IMR-90 (cell line): ENCODE results near the gene DTD1. TPM values are rescaled to one million over a fixed set of nuclear protein-coding genes. Genes with fewer than 3 reads are reported as not detected.

Experiments used
- ATAC-seq: fragments of 200-7000 bp; cut with Tn5 transposase; 2 replicates; pipeline ENCODE4 v1.9.1; 2020; ENCODE audit warnings: low read depth, mild to moderate bottlenecking, moderate library complexity
- BruUV-seq: library from RNA; stranded (reverse); fragments of 400-500 nt; replicated peaks from 2 replicates; lab custom pipeline; 2021; lab: Mats Ljungman, UMichigan
- CTCF ChIA-PET: fragments of 300-600 bp; formaldehyde crosslinking; extraction: SDS; loops from one replicate; lab custom pipeline; 2021; ENCODE audit warnings: antibody characterized with exemption; lab: Yijun Ruan, JAX
- POLR2A ChIA-PET: fragments of 300-600 bp; sonication (Branson Sonifier 250); formaldehyde crosslinking; loops from one replicate; lab custom pipeline; 2022; ENCODE audit warnings: antibody characterized with exemption; ENCODE audit not compliant: unreplicated experiment; lab: Charles Lee
- DNase-seq: peaks from one replicate; pipeline ENCODE4 v3.0.0; 2013
- H2AFZ ChIP-seq: replicated peaks from 2 replicates; pipeline ENCODE3; 2013; ENCODE audit warnings: low read length, mild to moderate bottlenecking; ENCODE audit not compliant: poor library complexity
- H2AK5ac ChIP-seq: 2 replicates; pipeline ENCODE4 v1.6.1; 2013; ENCODE audit warnings: low read depth, low read length, inconsistent platforms
- H2AK9ac ChIP-seq: replicated peaks from 2 replicates; pipeline ENCODE3; 2013; ENCODE audit warnings: mild to moderate bottlenecking, low read depth, low read length, moderate library complexity; ENCODE audit not compliant: poor library complexity
- H2BK120ac ChIP-seq: 2 replicates; pipeline ENCODE4 v1.6.1; 2013; ENCODE audit warnings: low read depth, low read length, inconsistent platforms
- H2BK15ac ChIP-seq: 3 replicates; pipeline ENCODE4 v1.6.1; 2013; ENCODE audit warnings: low read depth, low read length, inconsistent platforms
- H2BK20ac ChIP-seq: 2 replicates; pipeline ENCODE4 v1.6.1; 2013; ENCODE audit warnings: low read depth, mild to moderate bottlenecking, inconsistent platforms, low read length, moderate library complexity
- H2BK5ac ChIP-seq: 2 replicates; pipeline ENCODE4 v1.6.1; 2013; ENCODE audit warnings: mild to moderate bottlenecking, low read depth, low read length, inconsistent platforms; ENCODE audit not compliant: poor library complexity, severe bottlenecking
- H3K14ac ChIP-seq: replicated peaks from 2 replicates; pipeline ENCODE4 v1.6.1; 2013; ENCODE audit warnings: low read depth, low read length, inconsistent platforms
- H3K18ac ChIP-seq: 2 replicates; pipeline ENCODE4 v1.6.1; 2013; ENCODE audit warnings: low read depth, low read length, control low read depth
- H3K23ac ChIP-seq: 2 replicates; pipeline ENCODE4 v1.6.1; 2013; ENCODE audit warnings: low read depth, low read length, inconsistent platforms
- H3K27ac ChIP-seq: 2 replicates; pipeline ENCODE4 v1.5.1; 2013; ENCODE audit warnings: mild to moderate bottlenecking, control low read depth, low read length; ENCODE audit not compliant: insufficient read depth
- H3K27me3 ChIP-seq: 2 replicates; pipeline ENCODE4 v1.6.1; 2013; ENCODE audit warnings: low read length; ENCODE audit not compliant: control insufficient read depth, insufficient read depth
- H3K36me3 ChIP-seq: 2 replicates; pipeline ENCODE4 v1.6.1; 2013; ENCODE audit warnings: low read length, mixed read lengths; ENCODE audit not compliant: control insufficient read depth, insufficient read depth
- H3K4ac ChIP-seq: 2 replicates; pipeline ENCODE4 v1.6.1; 2013; ENCODE audit warnings: low read depth, low read length, inconsistent platforms
- H3K4me1 ChIP-seq: 2 replicates; pipeline ENCODE4 v1.6.1; 2013; ENCODE audit warnings: low read length, mixed read lengths; ENCODE audit not compliant: control insufficient read depth, insufficient read depth
- H3K4me2 ChIP-seq: 2 replicates; pipeline ENCODE4 v1.6.1; 2013; ENCODE audit warnings: low read depth, mild to moderate bottlenecking, control low read depth, low read length, moderate library complexity
- H3K4me3 ChIP-seq: 2 replicates; pipeline ENCODE4 v1.5.1; 2013; ENCODE audit warnings: low read depth, mild to moderate bottlenecking, control low read depth, low read length, moderate library complexity; ENCODE audit not compliant: insufficient read depth
- H3K56ac ChIP-seq: 2 replicates; pipeline ENCODE4 v1.6.1; 2013; ENCODE audit warnings: low read length, inconsistent platforms; ENCODE audit not compliant: insufficient read depth; ENCODE audit errors: extremely low read depth
- H3K79me1 ChIP-seq, 2 experiments: 2 replicates each; pipeline ENCODE4 v1.6.1; 2013; ENCODE audit warnings: low read length in 2 of 2, inconsistent platforms in 1 of 2, low read depth in 1 of 2
- H3K9ac ChIP-seq: 2 replicates; pipeline ENCODE4 v1.6.1; 2013; ENCODE audit warnings: low read depth, low read length, control low read depth
- H3K9me1 ChIP-seq: 2 replicates; pipeline ENCODE4 v1.6.1; 2013; ENCODE audit warnings: low read length, inconsistent platforms; ENCODE audit not compliant: insufficient read depth
- H3K9me3 ChIP-seq: 2 replicates; pipeline ENCODE4 v1.6.1; 2013; ENCODE audit warnings: low read length; ENCODE audit not compliant: control insufficient read depth, insufficient read depth
- H4K20me1 ChIP-seq: 2 replicates; pipeline ENCODE4 v1.6.1; 2013; ENCODE audit warnings: low read length, inconsistent platforms; ENCODE audit not compliant: insufficient read depth
- H4K5ac ChIP-seq: 2 replicates; pipeline ENCODE4 v1.6.1; 2013; ENCODE audit warnings: mild to moderate bottlenecking, low read depth, low read length, control low read depth
- H4K8ac ChIP-seq, 2 experiments: 2 replicates each; pipeline ENCODE4 v1.6.1; 2013; ENCODE audit warnings: low read depth in 2 of 2, low read length in 2 of 2, control low read depth in 1 of 2, inconsistent platforms in 1 of 2
- H4K91ac ChIP-seq: 2 replicates; pipeline ENCODE4 v1.6.1; 2013; ENCODE audit warnings: low read depth, low read length, inconsistent platforms; ENCODE audit not compliant: insufficient read depth
- BHLHE40 ChIP-seq: fragments of 150-350 bp; IDR thresholded peaks from 2 replicates; pipeline ENCODE4 v1.6.1; 2016; ENCODE audit warnings: mild to moderate bottlenecking, low read depth, low read length
- CEBPB ChIP-seq: IDR thresholded peaks from 2 replicates; pipeline ENCODE4 v1.6.1; 2012; ENCODE audit warnings: low read depth, low read length, improper control_type of control experiment
- MAZ ChIP-seq: IDR thresholded peaks from 2 replicates; pipeline ENCODE4 v1.6.1; 2012; ENCODE audit warnings: low read depth, mild to moderate bottlenecking, low read length, improper control_type of control experiment, moderate library complexity, borderline replicate concordance
- MXI1 ChIP-seq: IDR thresholded peaks from 2 replicates; pipeline ENCODE4 v1.6.1; 2012; ENCODE audit warnings: low read depth, mild to moderate bottlenecking, low read length, moderate library complexity, borderline replicate concordance
- RCOR1 ChIP-seq: IDR thresholded peaks from 2 replicates; pipeline ENCODE4 v1.6.1; 2012; ENCODE audit warnings: mild to moderate bottlenecking, low read length, improper control_type of control experiment; ENCODE audit not compliant: insufficient replicate concordance
- SMC3 ChIP-seq: fragments of 150-350 bp; IDR thresholded peaks from 2 replicates; pipeline ENCODE4 v1.6.1; 2016; ENCODE audit warnings: low read depth, mild to moderate bottlenecking, antibody characterized with exemption, low read length, moderate library complexity
- WGBS, 2 experiments: methylation state at CpG; one replicate each; pipeline versions ENCODE4 v1.1.5 to v1.1.7; 2013; ENCODE audit warnings: missing lambda C conversion rate in 2 of 2; ENCODE audit not compliant: insufficient read length in 1 of 2; ENCODE audit errors: extremely low coverage in 2 of 2; 5-methylcytosine and 5-hydroxymethylcytosine counted together
- dilution Hi-C: fragments of 300-500 bp; cut with HindIII; formaldehyde crosslinking; loops from one replicate; pipeline ENCODE4 v1.14.3; 2018; ENCODE audit warnings: low sequenced_read_pairs; ENCODE audit not compliant: unreplicated experiment
- in situ Hi-C: fragments of 300-500 bp; cut with MboI; formaldehyde crosslinking; loops from 3 replicates; pipeline ENCODE4 v1.14.3; 2019; ENCODE audit warnings: low sequenced_read_pairs, inconsistent platforms, mixed read lengths
- intact Hi-C: fragments of 100-400 bp; cut with micrococcal nuclease; formaldehyde crosslinking; loops from 2 replicates; pipeline ENCODE4 v1.10.0; 2022
- polyA plus RNA-seq, 3 experiments: library from polyadenylated mRNA; depleted of rRNA; stranded (reverse); fragments of >200 nt; gene quantifications; 2 replicates each; pipeline ENCODE4 v1.2.3, GENCODE V29; 2012; ENCODE audit warnings: low replicate concordance in 1 of 3
- total RNA-seq: library from RNA; depleted of rRNA; stranded (reverse); fragments of >200 nt; gene quantifications from 2 replicates; pipeline ENCODE4 v1.2.3, GENCODE V29; 2012
- TF ChIP-seq, protein P1 (sequence below): fragments of 150-350 bp; IDR thresholded peaks from 2 replicates; pipeline ENCODE4 v1.6.1; 2016; ENCODE audit warnings: low read depth, mild to moderate bottlenecking, low read length, moderate library complexity, borderline replicate concordance

The DTD1 gene
- total and polyA plus RNA-seq, 2 of the 4 experiments (the other 2 are of a cell fraction): 73.1 to 101 TPM

DNA sequence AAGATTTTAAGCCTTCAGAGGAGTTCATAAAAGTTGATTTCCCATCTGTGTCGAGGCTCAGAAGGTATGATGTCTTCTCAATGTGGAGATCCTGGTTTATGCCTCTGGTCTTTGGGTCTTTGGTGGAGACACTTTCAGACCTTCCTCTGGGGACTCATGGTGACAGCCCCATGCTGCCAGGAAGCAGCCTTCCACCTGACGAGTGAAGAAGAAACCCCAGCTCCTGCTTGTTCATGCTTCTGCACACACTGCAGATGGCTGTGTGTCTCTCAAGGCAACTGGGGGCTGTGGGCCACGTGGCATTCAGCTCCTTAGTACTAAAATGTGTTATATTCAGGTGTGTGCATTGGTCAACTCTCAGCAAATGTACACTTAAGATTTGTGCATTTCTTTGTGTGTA lies 220.9 kb downstream of the DTD1 start:
- no peaks in the 10 kb centered on the region for H3K36me3 ChIP-seq
- H3K14ac ChIP-seq: no peak overlapping the region
- WGBS, 2 experiments: no CpG with 5 or more reads among the region's 3 CpGs
- H2BK5ac ChIP-seq: no peak overlapping the region
- H3K9ac ChIP-seq: no peak overlapping the region
- H2BK20ac ChIP-seq: no peak overlapping the region
- intact Hi-C loops: no loop called here
- H3K18ac ChIP-seq: no peak overlapping the region
- no peak overlapping the region for H3K4ac ChIP-seq
- no TSS peak for BruUV-seq
- no peaks in the 10 kb centered on the region; the same call in 1 of the 2 replicates for H3K9me1 ChIP-seq
- H2BK15ac ChIP-seq: no peak overlapping the region
- no peaks in the 10 kb centered on the region for H3K9me3 ChIP-seq
- no peak overlapping the region for H3K27ac ChIP-seq
- peaks cover 1% of the 10 kb centered on the region; the same call in 1 of the 2 replicates for H3K27me3 ChIP-seq
- ChIA-PET POLR2A (no interaction called here), CTCF (no interaction called here)
- no peak overlapping the region for H2AK5ac ChIP-seq
- H2BK120ac ChIP-seq: no peak overlapping the region
- H3K4me3 ChIP-seq: no peak overlapping the region
- no peak overlapping the region for H4K5ac ChIP-seq
- in situ Hi-C loops: no loop called here
- no peaks in the 10 kb centered on the region for H4K20me1 ChIP-seq
- no peak overlapping the region for H4K8ac ChIP-seq
- no peak for ATAC-seq
- TF ChIP-seq MAZ: no peak
- TF ChIP-seq MXI1: no peak
- TF ChIP-seq CEBPB: no peak
- no peak for TF ChIP-seq BHLHE40
- TF ChIP-seq, protein P1, sequence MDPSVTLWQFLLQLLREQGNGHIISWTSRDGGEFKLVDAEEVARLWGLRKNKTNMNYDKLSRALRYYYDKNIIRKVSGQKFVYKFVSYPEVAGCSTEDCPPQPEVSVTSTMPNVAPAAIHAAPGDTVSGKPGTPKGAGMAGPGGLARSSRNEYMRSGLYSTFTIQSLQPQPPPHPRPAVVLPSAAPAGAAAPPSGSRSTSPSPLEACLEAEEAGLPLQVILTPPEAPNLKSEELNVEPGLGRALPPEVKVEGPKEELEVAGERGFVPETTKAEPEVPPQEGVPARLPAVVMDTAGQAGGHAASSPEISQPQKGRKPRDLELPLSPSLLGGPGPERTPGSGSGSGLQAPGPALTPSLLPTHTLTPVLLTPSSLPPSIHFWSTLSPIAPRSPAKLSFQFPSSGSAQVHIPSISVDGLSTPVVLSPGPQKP: no peak
- TF ChIP-seq SMC3: no peak
- no peak for TF ChIP-seq RCOR1
- no peak overlapping the region for H3K23ac ChIP-seq
- H4K91ac ChIP-seq: no peak overlapping the region
- no peak overlapping the region for H2AFZ ChIP-seq
- no peak overlapping the region for H3K4me2 ChIP-seq
- no peak overlapping the region for H2AK9ac ChIP-seq
- no peak for DNase-seq
- no peaks in the 10 kb centered on the region for H3K4me1 ChIP-seq
- H3K56ac ChIP-seq: no peak overlapping the region
- dilution Hi-C loops: no loop called here
- H3K79me1 ChIP-seq: no peaks in the 10 kb centered on the region
